ENCODE data around the gene C1orf198. TPM values are rescaled to one million over a fixed set of nuclear protein-coding genes. Genes with fewer than 3 reads are reported as not detected.

Gene C1orf198
- total RNA-seq, 1 experiment from 2014 or later, result 20.5 TPM

DNA sequence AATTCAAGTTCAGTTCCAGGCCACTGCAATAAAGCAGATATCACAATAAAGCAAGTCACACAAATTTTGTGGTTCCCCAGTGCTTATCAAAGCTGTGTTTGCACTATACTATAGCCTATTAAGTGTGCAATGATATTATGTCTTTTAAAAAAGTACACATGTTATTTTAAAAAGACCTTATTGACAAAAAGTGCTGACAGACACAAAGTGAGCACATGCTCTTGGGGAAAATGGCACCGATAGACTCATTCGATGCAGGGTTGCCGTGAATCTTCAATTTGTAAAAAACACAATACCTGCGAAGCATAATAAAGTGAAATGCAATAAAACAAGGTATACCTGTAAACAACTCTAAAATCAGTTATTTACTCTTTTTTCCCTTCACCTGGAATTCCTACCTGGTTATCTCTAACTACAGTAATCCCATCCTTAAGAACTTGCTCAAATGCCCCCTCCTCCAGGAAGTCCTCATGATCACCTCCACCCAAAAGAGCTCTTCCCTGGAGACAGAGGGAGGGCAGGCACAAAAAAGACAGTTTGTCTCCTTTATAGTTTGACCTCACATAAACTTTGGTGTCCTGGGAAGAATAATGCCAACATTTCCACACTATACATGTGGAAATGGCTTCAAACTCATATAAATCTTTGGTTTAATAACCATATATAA, 9.7 kb upstream of the C1orf198 start:
- no peak overlapping the region for H2AFZ ChIP-seq
- intact Hi-C loops (cut with micrococcal nuclease; ENCODE audit: unreplicated experiment), result no loop called here
- no peak for DNase-seq
- no peaks in the 10 kb centered on the region for H3K9me3 ChIP-seq (ENCODE audit: insufficient read depth, low read depth)
- no peaks in the 10 kb centered on the region for H3K36me3 ChIP-seq (ENCODE audit: low read depth)
- no peaks in the 10 kb centered on the region for H3K9me2 ChIP-seq (ENCODE audit: insufficient read depth)
- ChIA-PET CTCF (no interaction called here), POLR2A (ENCODE audit: unreplicated experiment) (no interaction called here)
- no peaks in the 10 kb centered on the region for H3K79me2 ChIP-seq (ENCODE audit: low read depth)
- H3K4me2 ChIP-seq, result no peak overlapping the region
- H3K27me3 ChIP-seq (ENCODE audit: insufficient read depth, low read depth), result peaks cover 32% of the 10 kb centered on the region
- H3K4me3 ChIP-seq, result no peak overlapping the region
- no peaks in the 10 kb centered on the region for H3F3A ChIP-seq (ENCODE audit: insufficient read depth, low read depth)
- no peak for TF ChIP-seq EZH2 (IDR thresholded peaks at IDR 0.05; ENCODE audit: low read depth)
- TF ChIP-seq, protein P1, sequence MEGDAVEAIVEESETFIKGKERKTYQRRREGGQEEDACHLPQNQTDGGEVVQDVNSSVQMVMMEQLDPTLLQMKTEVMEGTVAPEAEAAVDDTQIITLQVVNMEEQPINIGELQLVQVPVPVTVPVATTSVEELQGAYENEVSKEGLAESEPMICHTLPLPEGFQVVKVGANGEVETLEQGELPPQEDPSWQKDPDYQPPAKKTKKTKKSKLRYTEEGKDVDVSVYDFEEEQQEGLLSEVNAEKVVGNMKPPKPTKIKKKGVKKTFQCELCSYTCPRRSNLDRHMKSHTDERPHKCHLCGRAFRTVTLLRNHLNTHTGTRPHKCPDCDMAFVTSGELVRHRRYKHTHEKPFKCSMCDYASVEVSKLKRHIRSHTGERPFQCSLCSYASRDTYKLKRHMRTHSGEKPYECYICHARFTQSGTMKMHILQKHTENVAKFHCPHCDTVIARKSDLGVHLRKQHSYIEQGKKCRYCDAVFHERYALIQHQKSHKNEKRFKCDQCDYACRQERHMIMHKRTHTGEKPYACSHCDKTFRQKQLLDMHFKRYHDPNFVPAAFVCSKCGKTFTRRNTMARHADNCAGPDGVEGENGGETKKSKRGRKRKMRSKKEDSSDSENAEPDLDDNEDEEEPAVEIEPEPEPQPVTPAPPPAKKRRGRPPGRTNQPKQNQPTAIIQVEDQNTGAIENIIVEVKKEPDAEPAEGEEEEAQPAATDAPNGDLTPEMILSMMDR (conservative IDR thresholded peaks at IDR 0.05), result no peak
- H3K4me1 ChIP-seq (replicated peaks; ENCODE audit: insufficient read depth), result no peaks in the 10 kb centered on the region
- no TSS peak for BruUV-seq (replicated peaks)
- no peak overlapping the region for H3K27ac ChIP-seq
- H4K20me1 ChIP-seq (ENCODE audit: insufficient read depth), result no peaks in the 10 kb centered on the region

- H3K27ac ChIP-seq, result no peak overlapping the region
- no peak overlapping the region for H2AFZ ChIP-seq
- H3K9me3 ChIP-seq (ENCODE audit: insufficient read depth, low read depth), result no peaks in the 10 kb centered on the region
- DNase-seq, result no peak
- no peaks in the 10 kb centered on the region for H3F3A ChIP-seq (ENCODE audit: insufficient read depth, low read depth)
- no peak overlapping the region for H3K4me2 ChIP-seq
- no peaks in the 10 kb centered on the region for H3K4me1 ChIP-seq (replicated peaks; ENCODE audit: insufficient read depth)
- H3K79me2 ChIP-seq (ENCODE audit: low read depth), result no peaks in the 10 kb centered on the region
- intact Hi-C loops (cut with micrococcal nuclease; ENCODE audit: unreplicated experiment), result no loop called here
- CTCF ChIA-PET, result no interaction called here
- no peaks in the 10 kb centered on the region for H3K9me2 ChIP-seq (ENCODE audit: insufficient read depth)
- TF ChIP-seq, protein P1 (conservative IDR thresholded peaks at IDR 0.05), result no peak
- no peak for TF ChIP-seq EZH2 (IDR thresholded peaks at IDR 0.05; ENCODE audit: low read depth)
- no TSS peak for BruUV-seq (replicated peaks)
- no peak overlapping the region for H3K4me3 ChIP-seq
- H3K27me3 ChIP-seq (ENCODE audit: insufficient read depth, low read depth), result peaks cover 24% of the 10 kb centered on the region
- H3K36me3 ChIP-seq (ENCODE audit: low read depth), result no peaks in the 10 kb centered on the region
- POLR2A ChIA-PET (ENCODE audit: unreplicated experiment), result no interaction called here
- no peaks in the 10 kb centered on the region for H4K20me1 ChIP-seq (ENCODE audit: insufficient read depth)
Measured at GRCh38 chr1:230877146-230877923, 9.0 kb upstream of the C1orf198 start.

DNA sequence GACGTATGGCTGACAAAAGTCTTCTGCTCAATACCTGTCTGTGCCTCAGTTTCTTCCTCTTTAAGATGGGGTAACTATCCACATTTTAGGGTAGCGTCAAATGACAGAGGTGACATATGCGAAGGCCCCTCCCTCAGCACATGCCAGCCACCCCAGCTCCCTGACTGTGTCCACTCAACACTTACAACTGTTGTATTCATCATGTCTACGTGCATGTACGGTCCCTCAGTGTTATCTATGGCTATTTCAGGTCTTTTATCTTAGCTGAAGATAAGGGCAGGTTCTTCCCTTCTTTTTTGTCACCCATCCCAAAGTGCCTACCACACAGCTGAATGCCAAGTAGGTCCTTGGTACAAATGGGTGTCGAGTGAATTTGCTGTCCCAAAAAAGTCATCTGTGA, 8.3 kb upstream of the C1orf198 start:
- POLR2A ChIA-PET (ENCODE audit: unreplicated experiment), result no interaction called here
- no TSS peak for BruUV-seq (replicated peaks)

More for the DNA sequence above, 8.3 kb upstream of the C1orf198 start:
- no peaks in the 10 kb centered on the region for H3K79me2 ChIP-seq (ENCODE audit: low read depth)
- no peaks in the 10 kb centered on the region for H3F3A ChIP-seq (ENCODE audit: insufficient read depth, low read depth)
- peaks cover 18% of the 10 kb centered on the region for H3K27me3 ChIP-seq (ENCODE audit: insufficient read depth, low read depth)
- no peaks in the 10 kb centered on the region for H3K4me1 ChIP-seq (replicated peaks; ENCODE audit: insufficient read depth)
- no peaks in the 10 kb centered on the region for H3K9me3 ChIP-seq (ENCODE audit: insufficient read depth, low read depth)
- DNase-seq, result no peak
- intact Hi-C loops (cut with micrococcal nuclease; ENCODE audit: unreplicated experiment), result no loop called here
- no peaks in the 10 kb centered on the region for H4K20me1 ChIP-seq (ENCODE audit: insufficient read depth)
- H3K9me2 ChIP-seq (ENCODE audit: insufficient read depth), result no peaks in the 10 kb centered on the region
- H3K36me3 ChIP-seq (ENCODE audit: low read depth), result no peaks in the 10 kb centered on the region
- TF ChIP-seq, protein P1 (conservative IDR thresholded peaks at IDR 0.05), result no peak
- no peak for TF ChIP-seq EZH2 (IDR thresholded peaks at IDR 0.05; ENCODE audit: low read depth)
- no peak overlapping the region for H2AFZ ChIP-seq
- H3K27ac ChIP-seq, result no peak overlapping the region
- no peak overlapping the region for H3K4me2 ChIP-seq
- no peak overlapping the region for H3K4me3 ChIP-seq
- CTCF ChIA-PET, result no interaction called here
